Hematopoietic multipotent progenitor cell treated with erythropoietin and hydrocortisone succinate and interleukin-3 and kit ligand, for 6 days (in vitro differentiated cells): ENCODE measurements around the gene UTP18.
"Not testable (repeated sequence)": the region's sequence is repeated elsewhere in the genome, so short reads cannot be mapped to it uniquely, and the experiment has no call there.

Source experiments
- DNase-seq: peaks from one replicate; pipeline ENCODE4 v3.0.0-alpha.2; 2015

The UTP18 gene

DNA sequence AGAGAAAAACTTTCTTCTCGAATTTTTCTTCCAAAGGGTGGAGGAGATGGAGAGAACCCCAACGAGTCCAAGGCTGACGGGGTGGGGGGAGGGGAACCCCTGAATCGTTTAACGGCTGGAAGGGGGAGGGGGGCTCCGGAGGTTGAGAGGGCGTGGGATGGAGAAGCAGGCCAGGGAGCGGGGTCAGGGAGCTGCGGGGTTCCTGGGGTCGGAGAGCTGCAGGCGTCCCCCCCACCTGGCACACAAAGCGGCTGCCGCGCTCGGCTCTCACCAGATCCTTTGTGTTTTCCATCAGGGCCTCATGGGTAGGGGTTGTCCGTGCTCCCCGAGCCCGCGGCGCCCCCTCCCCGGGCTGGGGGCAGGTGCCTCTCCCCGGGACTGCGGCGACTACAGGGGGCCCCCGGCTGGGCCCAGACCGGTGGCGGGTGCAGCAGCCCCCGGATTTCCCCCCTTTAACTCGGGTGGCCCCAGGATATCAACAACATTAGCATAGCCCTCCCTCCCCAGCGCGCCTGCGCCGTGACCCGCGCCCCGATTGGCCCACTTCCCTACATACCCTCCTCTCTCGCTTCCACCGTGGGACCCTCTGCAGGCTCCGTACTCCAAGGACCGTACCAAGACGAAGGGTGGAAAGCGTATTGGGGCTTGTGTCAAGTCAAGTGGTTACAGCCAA is 646 bp upstream of the UTP18 start, which contains the start of gene MBTD1:
MBTD1 (minus strand) TSS at position 486 of the 673 bp plus-strand sequence. CDS start 34,888 bp downstream, outside the sequence.
- DNase-seq, result peak; percentile 97

DNA sequence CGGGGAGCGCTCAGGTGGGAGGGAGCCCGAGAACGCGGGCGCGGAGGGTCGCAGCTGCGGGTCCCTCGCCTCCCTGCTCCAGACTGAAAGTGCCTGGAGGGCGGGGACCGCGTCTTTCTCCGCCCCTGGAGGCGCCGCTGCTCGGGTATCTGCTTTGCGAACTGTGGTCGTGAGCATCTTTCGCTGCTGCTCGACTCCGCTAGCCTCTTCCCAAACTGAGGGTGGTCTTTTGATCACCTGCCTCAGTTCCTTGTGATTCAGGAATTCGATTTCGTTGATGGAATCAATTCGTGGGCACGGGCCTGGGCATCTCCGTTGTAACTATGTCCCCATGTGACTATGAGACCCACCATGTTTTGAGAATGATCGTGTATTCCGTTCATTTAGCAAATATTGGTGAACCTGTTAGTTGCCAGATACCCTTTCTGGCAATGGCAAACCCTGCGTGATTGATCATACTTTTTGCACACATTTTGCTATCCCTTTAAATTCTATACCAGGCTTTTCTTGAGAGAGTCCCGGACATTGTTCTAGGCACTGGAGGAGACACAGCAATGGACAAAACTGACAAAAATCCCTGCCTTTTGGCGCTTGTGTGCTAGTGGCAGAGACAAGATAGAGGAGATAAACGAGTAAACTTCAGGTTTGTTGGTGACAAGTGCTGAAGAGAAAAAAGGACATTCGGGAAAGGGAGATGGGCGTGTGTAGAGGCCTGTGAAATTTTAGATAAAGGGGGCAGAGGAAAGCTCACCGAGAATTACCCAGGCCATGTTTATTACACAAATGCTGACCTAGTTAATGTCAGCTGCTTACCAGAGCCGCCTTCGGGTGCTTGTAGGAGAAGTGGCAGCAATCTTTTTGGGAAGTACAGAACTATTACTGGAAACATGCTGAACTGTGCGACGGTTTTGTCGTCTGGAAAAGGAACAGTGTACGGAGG is 948 bp downstream of the UTP18 start:
- DNase-seq, result peak; percentile 67

DNA sequence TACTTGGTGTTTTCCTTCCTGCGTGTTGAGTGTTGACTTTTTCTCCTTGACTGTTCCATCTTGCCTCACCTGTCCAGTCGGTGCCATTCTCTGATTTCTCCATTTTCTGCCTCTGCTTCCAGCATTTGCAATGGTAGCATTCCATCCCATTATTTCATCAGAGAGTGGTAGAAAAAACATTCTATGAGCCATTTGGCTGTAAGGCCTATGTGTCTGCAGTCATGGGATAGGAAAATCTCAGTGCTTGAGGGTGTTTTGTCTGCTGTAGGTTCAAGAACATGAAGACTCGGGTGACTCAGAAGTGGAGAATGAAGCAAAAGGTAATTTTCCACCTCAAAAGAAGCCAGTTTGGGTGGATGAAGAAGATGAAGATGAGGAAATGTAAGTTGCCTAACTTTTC is 2.7 kb downstream of the UTP18 start:
- DNase-seq, result no peak

DNA sequence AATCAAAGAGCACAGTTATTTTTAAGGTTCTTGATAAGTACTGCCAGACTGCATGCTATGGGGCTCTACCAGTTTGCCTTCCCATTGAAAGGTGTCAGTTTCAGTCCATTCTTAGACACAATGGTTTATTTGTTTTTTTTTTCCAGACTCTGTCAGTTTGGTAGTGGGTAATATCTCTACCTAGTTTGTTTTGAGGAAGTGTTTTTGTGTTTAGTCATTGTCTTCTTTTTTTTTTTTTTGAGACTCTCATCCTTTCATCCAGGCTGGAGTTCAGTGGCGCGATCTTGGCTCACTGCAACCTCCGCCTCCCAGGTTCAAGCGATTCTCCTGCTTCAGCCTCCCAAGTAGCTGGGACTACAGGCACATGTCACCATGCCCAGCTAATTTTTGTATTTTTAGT is 4.1 kb downstream of the UTP18 start:
- not testable (repeated sequence) for DNase-seq

DNA sequence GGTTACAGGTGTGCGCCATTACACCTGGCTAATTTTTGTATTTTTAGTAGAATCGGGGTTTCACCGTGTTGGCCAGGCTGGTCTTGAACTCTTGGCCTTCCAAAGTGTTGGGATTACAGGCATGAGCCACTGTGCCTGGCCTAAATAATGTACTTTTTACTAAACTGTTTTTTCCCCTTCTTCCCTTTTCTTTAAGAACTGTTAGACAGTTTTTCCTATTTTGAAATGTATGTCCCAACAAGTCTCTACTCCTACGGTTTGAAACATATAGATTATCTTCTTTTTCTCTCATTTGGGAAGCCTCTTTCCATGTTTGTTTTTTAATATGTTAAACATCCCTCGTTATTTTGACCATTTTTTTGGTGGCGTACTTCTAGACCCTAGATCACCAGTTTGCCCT is 9.6 kb downstream of the UTP18 start:
- no peak for DNase-seq

DNA sequence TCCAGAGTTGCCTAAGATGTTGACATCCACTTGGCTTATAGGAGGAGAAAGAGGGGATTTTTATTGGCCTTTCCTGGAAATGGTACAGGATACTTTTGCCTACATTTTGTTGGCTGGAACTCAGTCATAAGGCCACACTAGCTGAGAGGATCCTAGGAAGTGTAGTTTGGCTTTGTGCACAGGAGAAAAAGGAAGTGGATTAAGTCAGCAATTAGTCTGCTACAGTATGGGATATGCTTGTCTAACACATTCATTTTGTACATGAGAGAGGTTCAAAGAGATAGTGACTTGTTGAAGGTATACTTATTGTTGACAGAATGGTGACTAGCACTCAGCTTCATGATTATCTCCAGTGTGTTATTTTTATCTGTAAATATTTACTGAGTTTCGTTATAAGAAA is 10.3 kb downstream of the UTP18 start:
- DNase-seq, result no peak

DNA sequence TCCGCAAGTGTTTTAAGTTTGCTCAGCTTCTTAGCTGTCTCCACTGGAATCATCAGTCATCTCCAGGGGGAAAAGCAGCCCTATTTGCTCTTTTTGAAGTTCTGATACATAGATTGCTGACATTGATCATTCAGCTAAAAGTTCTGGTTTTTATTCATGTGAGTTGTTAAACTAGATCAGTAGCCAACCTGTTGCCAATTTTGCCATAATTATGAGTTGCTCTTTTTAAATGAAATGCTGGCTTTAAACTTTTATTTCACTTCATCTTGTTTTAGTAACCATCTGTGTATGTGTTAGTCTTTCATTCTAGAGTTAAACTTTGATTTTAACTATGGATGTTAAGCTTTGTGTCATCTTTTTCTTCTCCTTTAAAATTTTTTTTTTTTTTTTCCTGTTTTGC is 12.5 kb downstream of the UTP18 start:
- DNase-seq, result no peak

DNA sequence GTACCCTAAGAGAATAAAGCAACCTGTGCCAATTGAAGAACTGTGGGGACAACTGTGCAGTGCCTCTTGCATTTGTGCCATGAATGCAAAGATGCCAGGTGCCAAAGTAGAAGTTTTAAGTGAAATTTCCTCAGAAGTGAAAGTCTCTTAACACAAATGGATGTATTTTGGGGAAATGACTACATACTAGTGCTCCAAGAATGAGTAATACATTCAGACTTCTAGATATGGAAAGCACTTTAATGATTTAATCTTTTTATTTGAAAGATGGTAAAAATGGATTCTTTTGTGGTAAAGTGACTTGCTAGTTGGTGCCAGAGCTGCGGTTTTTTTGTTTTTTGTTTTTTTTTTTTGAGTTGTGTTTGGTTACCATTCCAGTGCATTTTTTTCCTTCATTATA is 15.0 kb downstream of the UTP18 start:
- no peak for DNase-seq

DNA sequence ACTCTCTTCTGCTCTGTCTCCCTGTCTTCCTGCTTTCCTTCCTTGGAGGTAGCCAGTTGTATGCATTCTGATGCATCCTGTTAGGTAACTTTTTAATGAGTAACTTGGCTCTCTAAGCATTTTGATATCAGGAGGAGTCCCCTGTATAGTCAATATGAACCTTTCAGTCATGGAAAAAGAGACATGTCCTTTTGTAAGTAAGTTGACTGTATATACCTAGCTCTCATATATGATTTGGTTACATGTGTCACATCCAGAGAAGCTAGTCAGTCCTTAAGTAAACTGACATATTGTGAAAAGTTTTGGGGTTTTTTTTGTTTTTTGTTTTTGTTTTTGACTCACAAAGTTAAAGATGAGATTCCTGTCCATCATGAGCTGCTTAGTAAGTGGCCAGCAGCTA is 18.8 kb downstream of the UTP18 start:
- no peak for DNase-seq

DNA sequence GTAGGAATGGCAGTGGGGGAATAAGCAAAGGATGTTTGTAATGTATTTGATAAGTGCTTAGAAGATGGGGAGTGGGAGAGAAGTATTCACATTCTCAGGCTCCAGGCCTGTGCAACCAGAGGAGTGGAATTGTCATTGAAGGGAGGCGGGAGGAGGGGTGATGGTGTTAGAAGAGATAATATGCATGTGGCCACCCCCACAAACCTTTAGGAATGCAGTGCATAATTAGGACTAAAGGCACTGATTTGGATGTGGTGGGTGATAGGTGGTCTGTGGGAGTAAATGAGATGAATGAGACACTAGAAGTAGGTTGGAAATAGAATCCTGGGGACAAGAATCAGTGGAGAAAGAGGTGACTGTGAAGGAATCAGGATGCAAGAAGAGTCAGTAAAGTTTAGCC is 27.1 kb downstream of the UTP18 start:
- DNase-seq, result no peak

DNA sequence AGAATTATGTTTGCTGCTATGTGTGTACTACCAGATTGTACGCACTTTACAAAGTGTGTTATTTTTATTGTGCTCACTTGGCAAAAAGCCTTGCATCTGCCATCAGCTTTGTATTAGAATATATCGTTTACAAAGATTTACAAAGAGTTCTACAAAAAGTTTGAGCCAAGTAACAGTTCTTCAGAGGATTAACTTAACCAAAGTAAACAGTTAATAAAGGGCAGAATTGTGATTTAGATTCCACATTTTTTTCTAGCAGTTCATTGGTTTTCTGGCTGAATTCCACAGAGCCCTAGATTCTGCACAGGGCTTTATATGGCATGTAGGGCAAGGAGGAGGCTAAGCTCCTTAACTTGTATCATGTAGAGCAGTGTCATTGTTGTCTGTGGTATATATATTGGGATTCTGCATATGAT is 29.4 kb downstream of the UTP18 start:
- no peak for DNase-seq

DNA sequence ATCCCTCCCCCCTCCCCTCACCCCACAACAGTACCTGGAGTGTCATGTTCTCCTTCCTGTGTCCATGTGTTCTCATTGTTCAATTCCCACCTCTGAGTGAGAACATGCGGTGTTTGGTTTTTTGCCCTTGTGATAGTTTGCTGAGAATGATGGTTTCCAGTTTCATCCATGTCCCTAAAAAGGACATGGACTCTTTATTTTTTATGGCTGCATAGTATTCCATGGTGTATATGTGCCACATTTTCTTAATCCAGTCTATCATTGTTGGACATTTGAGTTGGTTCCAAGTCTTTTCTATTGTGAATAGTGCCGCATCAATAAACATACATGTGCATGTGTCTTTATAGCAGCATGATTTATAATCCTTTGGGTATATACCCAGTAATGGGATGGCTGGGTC is 34.0 kb downstream of the UTP18 start:
- not testable (repeated sequence) for DNase-seq

DNA sequence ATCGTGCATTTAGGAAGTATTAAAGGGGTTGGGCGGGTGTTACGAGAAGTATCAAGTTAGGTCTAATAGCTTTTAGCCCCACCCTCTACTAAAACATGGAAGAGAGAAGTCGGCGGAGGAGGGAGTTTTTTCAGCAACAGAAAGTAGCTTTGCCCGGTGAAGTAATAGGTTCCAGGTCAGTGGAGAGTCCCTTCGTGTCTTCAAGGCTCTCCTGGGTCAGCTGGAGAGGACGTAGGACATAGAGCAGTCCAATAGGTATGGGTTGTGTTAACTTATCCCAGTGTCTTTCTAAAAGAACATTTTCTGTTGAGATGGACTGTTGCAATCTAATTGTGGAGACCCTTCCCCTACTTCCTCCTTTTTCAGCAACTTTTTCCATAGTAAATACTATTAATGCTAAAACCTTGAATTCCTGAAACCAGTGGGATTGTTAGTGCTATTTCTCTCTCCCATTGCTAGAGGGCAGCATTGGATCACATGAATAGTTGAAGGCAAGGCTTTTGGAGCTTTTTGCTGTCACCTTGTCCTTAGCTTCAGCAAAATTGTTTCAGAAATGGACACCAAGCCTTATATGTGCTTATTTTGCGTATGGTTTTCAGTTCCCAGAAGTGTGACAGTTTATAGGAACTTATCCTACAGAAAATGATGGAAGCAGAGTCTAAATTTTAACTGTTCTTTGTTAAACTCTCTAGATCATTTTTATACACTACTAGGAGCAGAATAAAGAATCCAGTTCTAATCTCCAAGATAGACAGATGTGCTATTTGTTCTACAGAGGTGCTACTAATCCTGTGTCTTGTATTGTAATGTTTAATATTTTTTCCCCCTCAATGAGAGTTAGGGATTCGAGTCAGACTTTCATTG is 38.4 kb downstream of the UTP18 start:
- DNase-seq, result peak; percentile 75

DNA sequence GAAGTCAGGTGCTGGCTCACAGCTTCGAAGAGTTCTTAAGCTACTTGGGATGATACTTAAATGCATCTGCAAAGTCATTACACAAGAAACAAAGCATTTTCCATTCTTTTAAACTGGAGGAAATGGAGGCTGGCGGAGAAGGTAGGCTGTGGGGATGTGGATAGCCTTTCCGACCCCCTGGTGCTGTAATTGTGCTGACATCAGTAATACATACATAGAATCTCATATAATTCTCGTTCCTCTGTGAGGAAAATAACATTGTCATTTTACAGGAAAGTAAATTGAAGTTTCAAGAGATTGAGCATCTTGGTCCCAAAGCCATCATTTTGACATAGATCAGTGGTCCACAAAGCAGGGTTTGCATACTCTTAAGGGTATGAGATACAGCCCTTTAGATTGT is 39.5 kb downstream of the UTP18 start:
- no peak for DNase-seq

DNA sequence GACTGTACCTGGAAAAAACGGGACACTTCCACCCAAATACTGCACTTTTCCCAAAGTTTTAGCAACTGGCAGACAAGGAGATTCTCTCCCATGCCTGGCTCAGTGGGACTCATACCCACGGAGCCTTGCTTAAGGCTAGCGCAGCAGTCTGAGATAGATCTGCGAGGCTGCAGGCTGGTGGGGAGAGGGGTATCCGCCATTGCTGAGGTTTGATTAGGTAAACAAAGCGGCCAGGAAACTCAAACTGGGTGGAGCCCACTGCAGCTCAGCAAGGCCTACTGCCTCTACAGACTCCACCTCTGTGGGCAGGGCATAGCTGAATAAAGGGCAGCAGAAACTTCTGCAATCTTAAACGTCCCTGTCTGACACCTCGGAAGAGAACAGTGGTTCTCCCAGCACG is 44.8 kb downstream of the UTP18 start:
- no peak for DNase-seq

DNA sequence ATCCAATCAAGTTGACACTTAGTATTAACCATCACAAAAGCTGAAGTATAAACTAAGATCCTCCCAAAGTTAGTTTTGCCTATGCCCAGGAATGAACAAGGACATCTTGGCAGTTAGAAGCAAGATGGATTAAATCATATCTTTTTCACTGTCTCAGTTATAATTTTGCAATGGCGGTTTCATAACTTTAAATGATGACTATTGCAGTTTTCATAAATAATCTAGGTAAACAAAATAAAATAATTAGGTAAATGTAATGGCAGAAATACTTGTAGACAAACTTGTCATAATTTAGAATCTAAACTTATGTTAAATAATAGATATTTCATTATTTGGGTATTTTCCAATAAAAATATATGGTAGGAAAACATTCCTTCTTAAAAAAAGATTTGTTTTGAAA is 51.7 kb downstream of the UTP18 start:
- not testable (repeated sequence) for DNase-seq

DNA sequence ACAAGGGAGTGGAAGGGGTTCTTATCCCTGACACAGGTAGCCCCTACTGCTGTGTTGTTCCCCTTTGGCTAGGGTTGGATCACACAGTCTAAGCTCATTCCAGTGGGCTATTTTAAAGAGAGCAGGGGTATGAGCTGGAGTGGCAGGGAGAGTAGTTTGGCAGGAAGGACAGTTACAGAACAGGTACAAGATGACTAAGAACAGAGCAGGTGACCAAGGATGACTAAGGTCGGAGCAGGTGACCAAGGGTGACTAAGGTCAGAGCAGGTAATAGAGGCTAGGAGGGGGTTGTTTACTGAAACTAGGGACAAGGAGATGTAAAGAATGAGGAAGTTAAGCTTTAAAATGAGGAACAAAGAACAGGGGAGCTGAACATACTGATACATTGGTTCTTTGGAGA is 58.8 kb downstream of the UTP18 start:
- no peak for DNase-seq

DNA sequence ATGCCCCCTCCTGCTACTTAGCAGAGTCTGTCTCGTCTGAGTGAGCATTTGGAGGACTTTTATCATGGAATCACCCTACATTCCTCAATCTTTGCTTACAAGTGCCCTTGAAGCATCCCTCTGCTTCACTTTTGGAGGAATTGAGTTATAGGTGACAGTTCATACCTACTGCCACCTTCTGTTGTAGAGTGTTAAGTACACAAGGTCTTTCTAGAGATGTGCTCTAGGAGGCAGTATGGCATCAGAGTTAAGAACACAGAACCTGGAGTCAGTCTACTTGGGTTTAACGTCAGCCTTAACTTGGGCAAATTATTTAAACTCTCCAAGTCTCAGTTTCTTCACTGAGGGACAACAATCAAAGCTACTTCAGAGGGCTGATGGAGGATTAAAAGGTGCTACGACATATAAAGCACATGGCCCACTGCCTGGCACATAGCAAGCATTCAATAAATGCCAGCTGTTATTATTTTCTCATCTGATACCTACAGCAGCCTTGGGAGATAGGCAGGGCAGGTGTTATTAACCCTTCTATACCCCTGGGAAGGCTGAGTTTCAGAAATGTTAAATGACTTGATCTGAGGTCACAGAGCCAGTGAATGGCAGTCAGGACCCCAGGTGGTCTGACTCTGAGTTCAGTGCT is 62.2 kb downstream of the UTP18 start:
- peak; percentile 84 for DNase-seq

DNA sequence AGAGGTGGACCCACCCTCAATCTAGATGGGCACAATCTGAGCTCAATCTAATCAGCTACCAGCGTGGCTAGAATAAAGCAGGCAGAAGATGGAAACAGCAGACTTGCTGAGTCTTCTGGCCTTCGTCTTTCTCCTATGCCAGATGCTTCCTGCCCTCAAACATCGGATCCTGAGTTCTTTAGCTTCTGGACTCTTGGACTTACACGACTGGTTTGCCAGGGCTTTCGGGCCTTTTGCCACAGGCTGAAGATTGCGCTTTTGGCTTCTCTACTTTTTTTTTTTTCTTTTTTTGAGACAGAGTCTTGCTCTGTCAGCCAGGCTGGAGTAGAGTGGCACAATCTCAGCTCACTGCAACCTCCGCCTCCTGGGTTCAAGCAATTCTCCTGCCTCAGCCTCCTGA is 65.1 kb downstream of the UTP18 start:
- DNase-seq, result no peak

DNA sequence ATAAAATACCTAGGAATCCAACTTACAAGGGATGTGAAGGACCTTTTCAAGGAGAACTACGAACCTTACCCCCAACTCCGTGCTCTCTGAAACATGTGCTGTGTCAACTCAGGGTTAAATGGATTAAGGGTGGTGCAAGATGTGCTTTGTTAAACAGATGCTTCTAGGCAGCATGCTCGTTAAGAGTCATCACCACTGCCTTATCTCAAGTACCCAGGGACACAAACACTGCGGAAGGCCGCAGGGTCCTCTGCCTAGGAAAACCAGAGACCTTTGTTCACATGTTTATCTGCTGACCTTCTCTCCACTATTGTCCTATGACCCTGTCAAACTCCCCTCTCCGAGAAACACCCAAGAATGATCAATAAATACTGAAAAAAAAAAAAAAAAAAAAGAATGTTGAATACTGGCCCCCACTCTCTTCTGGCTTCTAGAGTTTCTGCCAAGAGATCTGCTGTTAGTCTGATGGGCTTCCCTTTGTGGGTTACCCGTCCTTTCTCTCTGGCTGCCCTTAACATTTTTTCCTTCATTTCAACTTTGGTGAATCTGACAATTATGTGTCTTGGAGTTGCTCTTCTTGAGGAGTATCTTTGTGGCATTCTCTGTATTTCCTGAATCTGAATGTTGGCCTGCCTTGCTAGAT is 70.6 kb downstream of the UTP18 start:
- DNase-seq, result peak; percentile 78

DNA sequence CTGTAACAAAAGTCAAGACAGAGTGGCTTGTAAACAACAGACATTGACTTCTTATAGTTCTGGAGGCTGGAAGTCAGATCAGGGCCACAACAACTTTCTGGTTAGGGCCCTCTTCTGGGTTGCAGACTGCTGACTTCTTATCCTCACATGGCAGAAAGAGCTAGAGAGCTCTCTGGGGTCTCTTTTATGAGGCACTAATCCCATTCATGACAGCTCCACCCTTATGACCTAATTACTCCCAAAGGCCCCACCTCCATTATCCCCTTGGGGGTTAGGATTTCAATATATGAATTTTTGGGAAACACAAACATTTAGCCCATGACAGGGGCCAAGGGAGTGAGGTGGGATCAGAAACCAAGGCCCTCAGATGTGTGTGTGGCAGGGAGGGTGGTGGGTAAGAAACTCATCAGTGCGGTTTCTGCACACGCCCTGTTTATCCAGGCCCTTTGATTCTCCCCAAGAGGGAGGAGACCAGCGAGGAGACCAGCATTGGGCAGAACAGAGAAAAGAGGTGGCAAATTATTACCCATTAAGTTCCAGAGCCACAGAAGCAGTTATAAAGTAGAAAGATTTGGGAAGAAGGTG is 74.8 kb downstream of the UTP18 start:
- DNase-seq, result peak; percentile 13
